ENCODE measurements around the gene HCFC1.

Gene HCFC1

GRCh38 chrX:153971450-153972367, at the start of gene HCFC1:
Gene HCFC1 (minus strand): TSS chrX:153971818. CDS start chrX:153970840, 978 bp downstream.
- DNase-seq (ENCODE audit: low spot score) = peak; percentile 92

GRCh38 chrX:154021131-154021611, 49.6 kb upstream of the HCFC1 start:
- DNase-seq (ENCODE audit: low spot score) = no peak

- DNase-seq (ENCODE audit: low spot score) = no peak
These were observed 49.0 kb upstream of the HCFC1 start for GRCh38 chrX:154020536-154021115.

GRCh38 chrX:154019633-154020528, 48.3 kb upstream of the HCFC1 start, which contains the start of gene IRAK1:
Gene IRAK1 (minus strand): TSS chrX:154019902. CDS start chrX:154019812, 90 bp downstream.
- peak; percentile 60 for DNase-seq (ENCODE audit: low spot score)

GRCh38 chrX:154019061-154019621, 47.5 kb upstream of the HCFC1 start:
- DNase-seq (ENCODE audit: low spot score) = no peak

- no peak for DNase-seq (ENCODE audit: low spot score)
These were observed 47.0 kb upstream of the HCFC1 start for GRCh38 chrX:154018518-154019060.

- DNase-seq (ENCODE audit: low spot score) = no peak
These were observed 46.3 kb upstream of the HCFC1 start for GRCh38 chrX:154017766-154018517.

GRCh38 chrX:154016366-154017076, 44.9 kb upstream of the HCFC1 start:
- DNase-seq (ENCODE audit: low spot score) = no peak

GRCh38 chrX:154015581-154016264, 44.1 kb upstream of the HCFC1 start:
- DNase-seq (ENCODE audit: low spot score) = no peak

- no peak for DNase-seq (ENCODE audit: low spot score)
These were observed 43.1 kb upstream of the HCFC1 start for GRCh38 chrX:154014429-154015380.

- DNase-seq (ENCODE audit: low spot score) = peak; percentile 61
These were observed 42.2 kb upstream of the HCFC1 start for GRCh38 chrX:154013614-154014360.

GRCh38 chrX:154013001-154013421, 41.4 kb upstream of the HCFC1 start:
- DNase-seq (ENCODE audit: low spot score) = no peak

GRCh38 chrX:154012336-154012991, 40.8 kb upstream of the HCFC1 start:
- no peak for DNase-seq (ENCODE audit: low spot score)

GRCh38 chrX:154011376-154012335, 40.0 kb upstream of the HCFC1 start:
- no peak for DNase-seq (ENCODE audit: low spot score)

- DNase-seq (ENCODE audit: low spot score) = no peak
These were observed 38.9 kb upstream of the HCFC1 start for GRCh38 chrX:154010330-154011087.
